Smooth muscle cell (in vitro differentiated cells): ENCODE measurements around the gene HBE1. TPM values are rescaled to one million over a fixed set of nuclear protein-coding genes. Genes with fewer than 3 reads are reported as not detected.
"Not testable (repeated sequence)": the region's sequence is repeated elsewhere in the genome, so short reads cannot be mapped to it uniquely, and the experiment has no call there.

Experiments used
- DNase-seq: peaks from one replicate; lab custom pipeline; 2025; ENCODE audit not compliant: unreplicated experiment; lab: John Stamatoyannopoulos, UW
- H2AFZ ChIP-seq: fragments of 200-600 bp; sonication (generic); 2 replicates; pipeline ENCODE4 v1.6.0; 2016; ENCODE audit warnings: antibody characterized with exemption, low read depth, mild to moderate bottlenecking
- H3F3A ChIP-seq: fragments of 200-600 bp; sonication (generic); 2 replicates; pipeline ENCODE4 v1.6.0; 2017; ENCODE audit warnings: antibody characterized with exemption, low read depth
- H3K27ac ChIP-seq: fragments of 200-600 bp; sonication (generic); 2 replicates; pipeline ENCODE4 v1.5.1; 2016; ENCODE audit warnings: low read depth, mild to moderate bottlenecking
- H3K27me3 ChIP-seq: fragments of 200-600 bp; sonication (generic); 2 replicates; pipeline ENCODE4 v1.6.1; 2016; ENCODE audit warnings: low read depth, mild to moderate bottlenecking
- H3K36me3 ChIP-seq: fragments of 200-600 bp; sonication (generic); 2 replicates; pipeline ENCODE4 v1.5.1; 2016; ENCODE audit warnings: low read depth
- H3K4me1 ChIP-seq: fragments of 200-600 bp; sonication (generic); 2 replicates; pipeline ENCODE4 v1.5.1; 2016; ENCODE audit warnings: low read depth
- H3K4me2 ChIP-seq: fragments of 200-600 bp; sonication (generic); 2 replicates; pipeline ENCODE4 v1.6.0; 2016; ENCODE audit warnings: mild to moderate bottlenecking
- H3K4me3 ChIP-seq: fragments of 200-600 bp; sonication (generic); 2 replicates; pipeline ENCODE4 v1.5.1; 2016; ENCODE audit warnings: mild to moderate bottlenecking
- H3K79me2 ChIP-seq: fragments of 200-600 bp; sonication (generic); 2 replicates; pipeline ENCODE4 v1.6.0; 2016; ENCODE audit warnings: low read depth, mild to moderate bottlenecking
- H3K9ac ChIP-seq: fragments of 200-600 bp; sonication (generic); 2 replicates; pipeline ENCODE4 v1.6.0; 2016; ENCODE audit warnings: low read depth
- H3K9me3 ChIP-seq: fragments of 200-600 bp; sonication (generic); replicated peaks from 2 replicates; pipeline ENCODE4 v1.5.1; 2016; ENCODE audit warnings: low read depth
- H4K20me1 ChIP-seq: fragments of 200-600 bp; sonication (generic); 2 replicates; pipeline ENCODE4 v1.6.0; 2016; ENCODE audit warnings: low read depth
- WGBS: methylation state at CpG from one replicate; pipeline ENCODE4 v1.1.7; 2016; ENCODE audit warnings: low lambda C conversion rate; 5-methylcytosine and 5-hydroxymethylcytosine counted together
- polyA plus RNA-seq: library from polyadenylated mRNA; unstranded; fragments of >200 nt; fragmentation: Nextera tagmentation; extraction: Ambion mirVana; gene quantifications from 2 replicates; pipeline ENCODE4 v1.2.1, GENCODE V29; 2016
- total RNA-seq: library from RNA; depleted of rRNA; stranded (reverse); fragments of >200 nt; gene quantifications from 2 replicates; pipeline ENCODE4 v1.2.3, GENCODE V29; 2014
- TF ChIP-seq, protein P1 (sequence below): fragments of 200-600 bp; sonication (generic); IDR thresholded peaks from 2 replicates; pipeline ENCODE4 v1.5.1; 2017; ENCODE audit warnings: borderline replicate concordance, mild to moderate bottlenecking, antibody characterized with exemption; ENCODE audit not compliant: insufficient read depth, poor library complexity, severe bottlenecking

Gene HBE1
- total and polyA plus RNA-seq, 2 experiments from 2014 or later = not detected

GRCh38 chr11:5257296-5257695 is 12.4 kb downstream of the HBE1 start:
- H3F3A ChIP-seq = no peaks in the 10 kb centered on the region
- no peaks in the 10 kb centered on the region for H3K79me2 ChIP-seq
- no peak overlapping the region for H3K4me3 ChIP-seq
- no peak overlapping the region for H3K27ac ChIP-seq
- no peak overlapping the region for H3K4me2 ChIP-seq
- no peak overlapping the region for H3K9ac ChIP-seq
- H3K36me3 ChIP-seq = no peaks in the 10 kb centered on the region
- no peaks in the 10 kb centered on the region for H3K9me3 ChIP-seq
- 48% methylated on average over 2 of the region's 2 CpGs for WGBS
- no peak for DNase-seq
- H3K4me1 ChIP-seq = no peaks in the 10 kb centered on the region
- H2AFZ ChIP-seq = no peak overlapping the region
- no peaks in the 10 kb centered on the region for H3K27me3 ChIP-seq
- no peaks in the 10 kb centered on the region for H4K20me1 ChIP-seq
- TF ChIP-seq, protein P1, sequence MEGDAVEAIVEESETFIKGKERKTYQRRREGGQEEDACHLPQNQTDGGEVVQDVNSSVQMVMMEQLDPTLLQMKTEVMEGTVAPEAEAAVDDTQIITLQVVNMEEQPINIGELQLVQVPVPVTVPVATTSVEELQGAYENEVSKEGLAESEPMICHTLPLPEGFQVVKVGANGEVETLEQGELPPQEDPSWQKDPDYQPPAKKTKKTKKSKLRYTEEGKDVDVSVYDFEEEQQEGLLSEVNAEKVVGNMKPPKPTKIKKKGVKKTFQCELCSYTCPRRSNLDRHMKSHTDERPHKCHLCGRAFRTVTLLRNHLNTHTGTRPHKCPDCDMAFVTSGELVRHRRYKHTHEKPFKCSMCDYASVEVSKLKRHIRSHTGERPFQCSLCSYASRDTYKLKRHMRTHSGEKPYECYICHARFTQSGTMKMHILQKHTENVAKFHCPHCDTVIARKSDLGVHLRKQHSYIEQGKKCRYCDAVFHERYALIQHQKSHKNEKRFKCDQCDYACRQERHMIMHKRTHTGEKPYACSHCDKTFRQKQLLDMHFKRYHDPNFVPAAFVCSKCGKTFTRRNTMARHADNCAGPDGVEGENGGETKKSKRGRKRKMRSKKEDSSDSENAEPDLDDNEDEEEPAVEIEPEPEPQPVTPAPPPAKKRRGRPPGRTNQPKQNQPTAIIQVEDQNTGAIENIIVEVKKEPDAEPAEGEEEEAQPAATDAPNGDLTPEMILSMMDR = no peak

GRCh38 chr11:5254646-5255413 is 14.9 kb downstream of the HBE1 start, which contains the start of gene HBG2:
TSS of gene HBG2 (minus strand) at chr11:5254781. CDS start at chr11:5254728, 53 bp downstream.
- H3K9me3 ChIP-seq, H3K27ac ChIP-seq, DNase-seq, H3F3A ChIP-seq, H3K79me2 ChIP-seq, H4K20me1 ChIP-seq, H3K27me3 ChIP-seq, H3K9ac ChIP-seq, H3K4me2 ChIP-seq, H3K4me1 ChIP-seq, H3K36me3 ChIP-seq, H2AFZ ChIP-seq, H3K4me3 ChIP-seq: not testable (repeated sequence)
- WGBS = 86% methylated on average over 4 of the region's 9 CpGs

- H3K36me3 ChIP-seq, H3K9me3 ChIP-seq, H3K27ac ChIP-seq, H4K20me1 ChIP-seq, H3K27me3 ChIP-seq, H3K9ac ChIP-seq, H3K79me2 ChIP-seq, H3K4me1 ChIP-seq, DNase-seq, H3K4me2 ChIP-seq, H3K4me3 ChIP-seq, H3F3A ChIP-seq, H2AFZ ChIP-seq: not testable (repeated sequence)
- WGBS = 85% methylated on average over 2 of the region's 2 CpGs
Measured at GRCh38 chr11:5254023-5254422, 15.7 kb downstream of the HBE1 start.

DNA sequence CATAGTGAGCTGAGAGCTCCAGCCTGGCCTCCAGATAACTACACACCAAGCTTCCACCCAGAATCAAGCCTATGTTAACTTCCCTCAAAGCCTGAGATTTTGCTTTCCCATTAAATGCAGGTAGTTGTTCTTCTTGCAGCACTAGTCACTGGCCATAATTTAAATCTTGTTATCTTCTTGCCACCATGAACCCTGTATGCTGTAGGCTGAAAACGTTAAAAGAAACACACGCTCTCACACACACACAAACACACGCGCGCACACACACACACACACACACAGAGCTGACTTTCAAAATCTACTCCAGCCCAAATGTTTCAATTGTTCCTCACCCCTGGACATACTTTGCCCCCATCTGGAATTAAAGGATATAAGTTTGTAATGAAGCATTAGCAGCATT is 16.3 kb downstream of the HBE1 start:
- H3K36me3 ChIP-seq = not testable (repeated sequence)

GRCh38 chr11:5252919-5253265 is 16.9 kb downstream of the HBE1 start:
- no peak overlapping the region for H3K9ac ChIP-seq
- 85% methylated on average over 1 of the region's 1 CpG for WGBS
- H3K27me3 ChIP-seq = no peaks in the 10 kb centered on the region
- H3K79me2 ChIP-seq = no peaks in the 10 kb centered on the region
- no peaks in the 10 kb centered on the region for H3K4me1 ChIP-seq
- H3K4me2 ChIP-seq = no peak overlapping the region
- no peak overlapping the region for H3K4me3 ChIP-seq
- no peaks in the 10 kb centered on the region for H3F3A ChIP-seq
- no peak for DNase-seq
- no peaks in the 10 kb centered on the region for H3K36me3 ChIP-seq
- TF ChIP-seq, protein P1 = no peak
- H4K20me1 ChIP-seq = no peaks in the 10 kb centered on the region
- H2AFZ ChIP-seq = no peak overlapping the region
- no peak overlapping the region for H3K27ac ChIP-seq
- H3K9me3 ChIP-seq = no peaks in the 10 kb centered on the region

More for the DNA sequence above, 16.3 kb downstream of the HBE1 start:
- not testable (repeated sequence) for H4K20me1 ChIP-seq, H3K4me1 ChIP-seq, H3F3A ChIP-seq, DNase-seq, H2AFZ ChIP-seq, H3K27me3 ChIP-seq, H3K4me3 ChIP-seq, H3K27ac ChIP-seq, H3K9ac ChIP-seq, H3K79me2 ChIP-seq, H3K9me3 ChIP-seq, H3K4me2 ChIP-seq
- WGBS = 53% methylated on average over 5 of the region's 5 CpGs
